Urinary bladder (tissue), 4 donors: ENCODE measurements around the gene ENGASE. TPM values are rescaled to one million over a fixed set of nuclear protein-coding genes. Genes with fewer than 3 reads are reported as not detected.

ENCODE experiments used
- DNase-seq: peaks from one replicate; pipeline ENCODE4 v3.0.0-alpha.2; 2015; ENCODE audit errors: extremely low spot score
- H3K27ac ChIP-seq: one replicate; pipeline ENCODE4 v1.5.1; 2013; ENCODE audit warnings: low read depth, mild to moderate bottlenecking, moderate library complexity
- H3K36me3 ChIP-seq: one replicate; pipeline ENCODE4 v1.6.1; 2013; ENCODE audit warnings: mild to moderate bottlenecking, moderate library complexity; ENCODE audit not compliant: insufficient read depth
- H3K4me1 ChIP-seq: one replicate; pipeline ENCODE4 v1.6.1; 2013; ENCODE audit warnings: mild to moderate bottlenecking, moderate library complexity; ENCODE audit not compliant: insufficient read depth
- H3K4me3 ChIP-seq: one replicate; pipeline ENCODE4 v1.5.1; 2013; ENCODE audit warnings: low read depth, low read length
- WGBS: extraction: QIAGEN DNeasy Blood & Tissue Kit; methylation state at CpG from one replicate; pipeline ENCODE4 v1.1.7; 2013; 5-methylcytosine and 5-hydroxymethylcytosine counted together
- polyA plus RNA-seq: library from polyadenylated mRNA; stranded (reverse); fragments of 200-250 nt; gene quantifications from one replicate; pipeline ENCODE4 v1.2.3, GENCODE V29; 2013
- total RNA-seq: library from RNA; depleted of rRNA; stranded (reverse); fragments of >200 nt; gene quantifications from one replicate; pipeline ENCODE4 v1.2.3, GENCODE V29; 2014
- donor health status: healthy with polysubstance abuse.
- donor health status: healthy.

The ENGASE gene
- total and polyA plus RNA-seq, 2 donors, result 17.2 to 27.4 TPM

DNA sequence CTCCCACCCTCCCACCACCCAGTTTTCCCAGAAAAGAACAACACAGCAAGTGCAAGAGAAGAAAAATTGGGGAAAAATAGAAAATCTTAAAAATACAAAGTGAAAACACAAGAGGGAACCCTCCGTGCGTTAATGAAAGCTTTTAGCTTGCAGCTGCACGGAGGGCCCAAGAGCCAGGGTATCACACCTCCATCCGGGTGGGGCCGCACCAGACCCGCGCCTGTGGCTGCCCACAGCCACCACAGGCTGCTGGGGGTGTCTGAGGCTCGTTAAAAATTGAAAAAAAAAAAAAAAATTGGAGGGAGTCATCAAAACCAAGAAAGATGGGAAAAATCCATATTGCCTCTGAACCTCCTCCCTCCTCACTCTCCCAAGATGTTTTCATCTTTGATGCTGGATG lies 18.6 kb downstream of the ENGASE start:
- Histone ChIP-seq H3K4me3 (no peak overlapping the region), H3K27ac (no peak overlapping the region), H3K4me1 (no peaks in the 10 kb centered on the region), H3K36me3 (no peaks in the 10 kb centered on the region)
- WGBS, result 56% methylated on average over 8 of the region's 8 CpGs
- no peak for DNase-seq

- Histone ChIP-seq H3K36me3 (no peaks in the 10 kb centered on the region), H3K4me3 (no peak overlapping the region), H3K4me1 (no peaks in the 10 kb centered on the region), H3K27ac (no peak overlapping the region)
- DNase-seq, result no peak
- WGBS, result 86% methylated on average over 17 of the region's 17 CpGs
Observed at GRCh38 chr17:79094261-79094660, 19.6 kb downstream of the ENGASE start.

DNA sequence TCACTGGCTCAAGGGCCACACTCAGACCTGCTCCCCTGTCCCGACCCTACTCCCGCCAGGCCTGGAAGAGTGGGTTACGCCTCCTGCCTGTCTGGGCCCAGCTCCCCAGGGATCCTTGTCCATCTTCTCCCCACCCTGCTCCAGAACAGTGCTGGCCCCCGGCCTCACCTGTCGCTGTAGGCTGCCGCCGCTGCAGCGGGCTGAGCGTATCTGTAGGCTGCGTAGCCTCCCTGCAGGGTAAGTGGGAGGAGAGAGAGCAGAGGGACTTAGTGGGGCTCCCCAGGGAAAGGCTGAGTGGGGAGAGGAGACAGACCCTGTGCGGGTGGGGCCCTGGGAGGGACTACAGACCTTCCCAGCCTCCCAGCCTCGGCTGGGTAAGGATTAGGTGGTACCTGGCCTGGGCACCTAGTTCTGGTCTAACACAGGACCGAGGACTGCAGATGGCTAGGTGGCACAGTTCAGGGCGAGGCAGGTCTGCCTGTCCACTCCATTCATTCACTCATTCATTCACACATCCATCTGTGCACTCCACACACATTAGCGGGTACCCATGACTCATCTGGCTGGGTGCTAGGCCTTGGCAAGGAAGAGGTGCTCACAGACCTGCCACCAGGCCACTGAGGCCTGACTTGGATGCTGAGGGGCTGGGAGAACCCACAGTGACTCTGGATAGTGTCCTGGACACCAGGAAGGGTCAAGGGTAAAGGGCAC lies 20.9 kb downstream of the ENGASE start:
- no peak overlapping the region for H3K4me3 ChIP-seq
- 85% methylated on average over 15 of the region's 15 CpGs for WGBS
- no peak overlapping the region for H3K27ac ChIP-seq
- no peaks in the 10 kb centered on the region for H3K4me1 ChIP-seq
- H3K36me3 ChIP-seq, result no peaks in the 10 kb centered on the region
- no peak for DNase-seq

GRCh38 chr17:79096477-79096876 lies 21.9 kb downstream of the ENGASE start:
- Histone ChIP-seq H3K27ac (no peak overlapping the region), H3K4me1 (no peaks in the 10 kb centered on the region), H3K4me3 (no peak overlapping the region), H3K36me3 (no peaks in the 10 kb centered on the region)
- DNase-seq, result no peak
- 43% methylated on average over 16 of the region's 16 CpGs for WGBS

GRCh38 chr17:79097226-79098055 lies 22.8 kb downstream of the ENGASE start:
- Histone ChIP-seq H3K4me1 (no peaks in the 10 kb centered on the region), H3K27ac (no peak overlapping the region), H3K4me3 (no peak overlapping the region), H3K36me3 (no peaks in the 10 kb centered on the region)
- WGBS, result 16% methylated on average over 52 of the region's 52 CpGs
- no peak for DNase-seq

DNA sequence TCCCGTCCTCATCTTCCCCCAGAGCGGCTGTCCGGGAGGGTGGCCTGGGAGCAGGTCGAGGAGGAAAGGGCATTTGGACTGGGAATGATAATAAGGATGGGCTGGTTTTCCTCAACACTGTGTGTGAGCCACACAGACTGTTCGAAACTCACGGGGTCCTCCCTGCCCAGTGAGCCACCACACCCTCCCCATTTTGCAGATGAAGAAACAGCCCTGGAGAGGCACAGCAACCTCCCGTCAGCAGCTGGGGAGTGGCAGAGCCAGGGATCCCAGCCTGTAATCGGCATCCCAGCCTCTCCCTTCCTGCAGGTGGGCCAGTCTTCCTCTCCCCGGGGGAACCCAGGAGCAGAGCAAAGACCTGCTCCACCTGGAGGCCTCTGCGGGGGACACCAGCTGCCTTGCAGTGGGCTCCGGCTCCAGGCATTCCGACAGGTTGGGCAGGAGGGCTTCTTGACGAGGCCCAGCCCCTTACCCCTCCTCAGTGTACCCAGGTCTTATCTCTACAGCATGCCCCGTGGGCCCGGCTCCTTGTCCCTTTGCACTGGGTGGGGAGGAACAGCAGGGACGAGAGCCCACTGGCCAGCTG lies 23.8 kb downstream of the ENGASE start:
- Histone ChIP-seq H3K27ac (no peak overlapping the region), H3K4me1 (no peaks in the 10 kb centered on the region), H3K4me3 (no peak overlapping the region), H3K36me3 (no peaks in the 10 kb centered on the region)
- no peak for DNase-seq
- WGBS, result 41% methylated on average over 16 of the region's 16 CpGs

- WGBS, result 78% methylated on average over 18 of the region's 18 CpGs
- H3K4me1 ChIP-seq, result no peaks in the 10 kb centered on the region
- H3K36me3 ChIP-seq, result no peaks in the 10 kb centered on the region
- no peak for DNase-seq
- H3K4me3 ChIP-seq, result no peak overlapping the region
- no peak overlapping the region for H3K27ac ChIP-seq
Observed at GRCh38 chr17:79100405-79100804, 25.8 kb downstream of the ENGASE start.

GRCh38 chr17:79101111-79101673 lies 26.6 kb downstream of the ENGASE start:
- H3K4me1 ChIP-seq, result no peaks in the 10 kb centered on the region
- no peaks in the 10 kb centered on the region for H3K36me3 ChIP-seq
- WGBS, result 60% methylated on average over 13 of the region's 13 CpGs
- DNase-seq, result no peak
- H3K4me3 ChIP-seq, result no peak overlapping the region
- H3K27ac ChIP-seq, result no peak overlapping the region

DNA sequence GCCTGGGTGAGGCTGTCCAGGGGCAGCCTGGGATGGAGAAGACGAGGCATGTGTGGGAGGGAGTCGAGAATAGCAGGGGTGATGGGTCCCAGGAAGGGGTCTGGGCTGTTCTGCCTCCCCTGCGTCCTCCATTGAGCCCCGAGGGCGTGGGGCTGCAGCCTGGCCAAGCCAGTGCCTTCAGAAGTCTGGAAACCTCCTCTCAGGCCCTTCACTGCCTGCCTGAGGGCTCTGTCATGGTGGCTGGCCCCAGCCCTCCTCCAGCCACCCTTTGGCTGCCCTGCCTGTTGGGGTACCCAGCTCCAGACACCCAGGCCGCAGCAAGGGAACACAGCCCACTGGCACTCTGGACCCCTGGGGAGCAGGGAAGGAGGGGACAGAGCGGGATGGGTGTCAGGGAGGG lies 27.6 kb downstream of the ENGASE start:
- Histone ChIP-seq H3K36me3 (no peaks in the 10 kb centered on the region), H3K27ac (no peak overlapping the region), H3K4me1 (no peaks in the 10 kb centered on the region), H3K4me3 (no peak overlapping the region)
- WGBS, result 82% methylated on average over 7 of the region's 7 CpGs
- no peak for DNase-seq

- no peaks in the 10 kb centered on the region for H3K36me3 ChIP-seq
- no peak for DNase-seq
- no peaks in the 10 kb centered on the region for H3K4me1 ChIP-seq
- 77% methylated on average over 12 of the region's 12 CpGs for WGBS
- H3K4me3 ChIP-seq, result no peak overlapping the region
- H3K27ac ChIP-seq, result no peak overlapping the region
Observed at GRCh38 chr17:79104898-79105600, 30.4 kb downstream of the ENGASE start.

GRCh38 chr17:79105937-79106336 lies 31.3 kb downstream of the ENGASE start:
- no peak for DNase-seq

DNA sequence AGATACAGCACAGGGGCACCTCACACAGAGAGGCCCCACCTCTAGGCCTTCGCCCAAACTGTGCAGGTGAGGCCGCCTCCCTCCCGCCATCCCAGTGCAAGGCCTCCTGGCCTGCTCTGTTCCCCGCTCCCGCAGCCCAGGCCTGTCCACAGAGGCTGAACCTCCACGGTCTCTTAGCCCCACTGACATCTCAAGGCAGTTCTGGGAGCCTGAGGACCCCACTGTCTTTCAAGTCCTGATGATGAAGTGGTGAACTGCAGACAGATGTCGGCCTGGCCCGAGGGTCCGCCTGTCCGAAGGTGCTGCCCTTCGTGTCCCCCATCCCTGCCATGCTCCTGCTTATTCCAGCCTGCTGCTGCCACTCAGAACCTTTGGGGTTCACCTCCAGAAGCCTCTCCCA lies 32.3 kb downstream of the ENGASE start:
- Histone ChIP-seq H3K36me3 (no peaks in the 10 kb centered on the region), H3K4me1 (no peaks in the 10 kb centered on the region), H3K27ac (no peak overlapping the region), H3K4me3 (no peak overlapping the region)
- WGBS, result 96% methylated on average over 11 of the region's 11 CpGs
- no peak for DNase-seq

More at GRCh38 chr17:79105937-79106336, 31.3 kb downstream of the ENGASE start:
- Histone ChIP-seq H3K4me1 (no peaks in the 10 kb centered on the region), H3K27ac (no peak overlapping the region), H3K36me3 (no peaks in the 10 kb centered on the region), H3K4me3 (no peak overlapping the region)
- WGBS, result 85% methylated on average over 14 of the region's 14 CpGs

GRCh38 chr17:79107499-79108231 lies 33.0 kb downstream of the ENGASE start:
- Histone ChIP-seq H3K4me3 (no peak overlapping the region), H3K4me1 (no peaks in the 10 kb centered on the region), H3K36me3 (no peaks in the 10 kb centered on the region), H3K27ac (no peak overlapping the region)
- WGBS, result 86% methylated on average over 25 of the region's 25 CpGs
- no peak for DNase-seq
